Measurements from ENCODE around the gene RDM1. TPM values are rescaled to one million over a fixed set of nuclear protein-coding genes. Genes with fewer than 3 reads are reported as not detected.

The RDM1 gene
- polyA plus RNA-seq, 1 of the 3 experiments (the other 2 are of a cell fraction) = 1.8 TPM

- Histone ChIP-seq H3K9me3 (no peaks in the 10 kb centered on the region), H3K27ac (ENCODE audit: low read depth in 2 of 2, low read length in 1 of 2) (no peak overlapping the region), H3K9ac (no peak overlapping the region), H3K36me3 (replicated peaks in 1 of 2; ENCODE audit: control insufficient read depth in 1 of 2, insufficient read depth in 2 of 2, low read length in 1 of 2) (no peaks in the 10 kb centered on the region), H2AFZ (ENCODE audit: low read depth) (no peak overlapping the region), H4K20me1 (ENCODE audit: insufficient read depth) (no peaks in the 10 kb centered on the region), H3F3A (replicated peaks; ENCODE audit: insufficient read depth) (no peaks in the 10 kb centered on the region), H3K4me3 (ENCODE audit: low read depth in 2 of 2, low read length in 1 of 2) (no peak overlapping the region), H3K27me3 (ENCODE audit: insufficient read depth) (no peaks in the 10 kb centered on the region; the same call in 1 of the 2 replicates), H3K4me1 (ENCODE audit: control insufficient read depth in 1 of 2, insufficient read depth in 2 of 2, low read depth in 1 of 2, low read length in 1 of 2) (no peaks in the 10 kb centered on the region), H3K4me2 (no peak overlapping the region), H3K9me2 (no peaks in the 10 kb centered on the region), H3K79me2 (ENCODE audit: insufficient read depth) (no peaks in the 10 kb centered on the region)
- 20% methylated on average over 1 of the region's 3 CpGs for WGBS (ENCODE audit: low lambda C conversion rate)
- TF ChIP-seq REST (IDR thresholded peaks at IDR 0.05; ENCODE audit: low read depth, low read length) (no peak), TEAD4 (IDR thresholded peaks at IDR 0.05; ENCODE audit: borderline replicate concordance, insufficient read depth) (no peak), RAD21 (IDR thresholded peaks at IDR 0.05; ENCODE audit: low read length) (no peak), GATA2 (CRISPR knock-in tag; IDR thresholded peaks at IDR 0.05) (no peak), USF2 (IDR thresholded peaks at IDR 0.05; ENCODE audit: borderline replicate concordance, low read depth, low read length) (no peak), MEF2A (IDR thresholded peaks at IDR 0.05; ENCODE audit: borderline replicate concordance, low read depth) (no peak), ELF1 (IDR thresholded peaks at IDR 0.05) (no peak)
- ChIA-PET CTCF (no interaction called here), POLR2A (no interaction called here)
- DNase-seq = no peak
Observed at GRCh38 chr17:35906926-35907637, 23.5 kb downstream of the RDM1 start.

GRCh38 chr17:35906191-35906925, 24.2 kb downstream of the RDM1 start:
- no peaks in the 10 kb centered on the region for H3K9me2 ChIP-seq
- CTCF ChIA-PET = no interaction called here
- TF ChIP-seq FOSL2 (IDR thresholded peaks at IDR 0.05; ENCODE audit: borderline replicate concordance, low read depth) = no peak
- TF ChIP-seq RXRA (IDR thresholded peaks at IDR 0.05; ENCODE audit: borderline replicate concordance, low read depth) = no peak
- TF ChIP-seq ELF1 (IDR thresholded peaks at IDR 0.05) = no peak
- no peak for TF ChIP-seq MXI1 (IDR thresholded peaks at IDR 0.05; ENCODE audit: low read depth, low read length)
- no peak for TF ChIP-seq JUND (IDR thresholded peaks at IDR 0.05)
- TF ChIP-seq GABPA (IDR thresholded peaks at IDR 0.05; ENCODE audit: low read depth) = no peak
- TF ChIP-seq CHD2 (IDR thresholded peaks at IDR 0.05; ENCODE audit: low read length, partially characterized antibody) = no peak
- no peak for TF ChIP-seq TEAD4 (IDR thresholded peaks at IDR 0.05; ENCODE audit: borderline replicate concordance, insufficient read depth)
- TF ChIP-seq NRF1 (IDR thresholded peaks at IDR 0.05; ENCODE audit: low read depth, low read length) = no peak
- TF ChIP-seq NFIC (IDR thresholded peaks at IDR 0.05; ENCODE audit: borderline replicate concordance) = no peak
- no peak for TF ChIP-seq REST (IDR thresholded peaks at IDR 0.05; ENCODE audit: low read depth, low read length)
- no peak for TF ChIP-seq IRF3 (IDR thresholded peaks at IDR 0.05; ENCODE audit: low read depth, low read length)
- no peak for TF ChIP-seq GATA2 (CRISPR knock-in tag; IDR thresholded peaks at IDR 0.05)
- no peak for TF ChIP-seq YY1 (IDR thresholded peaks at IDR 0.05; ENCODE audit: low read depth)

More at GRCh38 chr17:35906191-35906925, 24.2 kb downstream of the RDM1 start:
- Histone ChIP-seq H2AFZ (ENCODE audit: low read depth) (no peak overlapping the region), H3K9ac (no peak overlapping the region), H3K9me3 (no peaks in the 10 kb centered on the region), H3K27ac (ENCODE audit: low read depth in 2 of 2, low read length in 1 of 2) (no peak overlapping the region), H3K27me3 (ENCODE audit: insufficient read depth) (no peaks in the 10 kb centered on the region; the same call in 1 of the 2 replicates), H3K4me3 (ENCODE audit: low read depth in 2 of 2, low read length in 1 of 2) (no peak overlapping the region), H3K4me2 (no peak overlapping the region), H3K36me3 (replicated peaks in 1 of 2; ENCODE audit: control insufficient read depth in 1 of 2, insufficient read depth in 2 of 2, low read length in 1 of 2) (no peaks in the 10 kb centered on the region), H3F3A (replicated peaks; ENCODE audit: insufficient read depth) (no peaks in the 10 kb centered on the region), H3K79me2 (ENCODE audit: insufficient read depth) (no peaks in the 10 kb centered on the region), H3K4me1 (ENCODE audit: control insufficient read depth in 1 of 2, insufficient read depth in 2 of 2, low read depth in 1 of 2, low read length in 1 of 2) (no peaks in the 10 kb centered on the region), H4K20me1 (ENCODE audit: insufficient read depth) (no peaks in the 10 kb centered on the region)
- DNase-seq = no peak
- whole genome bisulfite sequencing (ENCODE audit: low lambda C conversion rate) = 38% methylated on average over 5 of the region's 5 CpGs
- POLR2A ChIA-PET = no interaction called here
